Ishikawa (cell line): Measurements from ENCODE around the gene ABHD2.

Experiments
- EGR1 ChIP-seq: IDR thresholded peaks from 2 replicates; pipeline ENCODE4 v1.6.1; 2012
- MAX ChIP-seq: IDR thresholded peaks from 2 replicates; pipeline ENCODE4 v1.6.1; 2012
- RAD21 ChIP-seq: IDR thresholded peaks from 2 replicates; pipeline ENCODE4 v1.6.1; 2012; ENCODE audit warnings: low read depth
- TCF12 ChIP-seq: IDR thresholded peaks from 2 replicates; pipeline ENCODE4 v1.6.1; 2012; ENCODE audit warnings: low read depth
- YY1 ChIP-seq: IDR thresholded peaks from 2 replicates; pipeline ENCODE4 v1.6.1; 2012; ENCODE audit warnings: low read depth

GRCh38 chr15:89227425-89227824 lies 139.2 kb downstream of the ABHD2 start:
- TF ChIP-seq YY1 = no peak
- no peak for TF ChIP-seq EGR1
- TF ChIP-seq RAD21 = no peak
- TF ChIP-seq TCF12 = no peak
- TF ChIP-seq MAX = no peak
